GM19240 (cell line): Measurements from ENCODE around the gene C8G.

ENCODE experiments used
- DNase-seq: peaks from one replicate; pipeline ENCODE4 v3.0.0; 2011; ENCODE audit warnings: low spot score; ENCODE audit not compliant: insufficient read length

Gene C8G

GRCh38 chr9:136953771-136954269 lies 8.8 kb downstream of the C8G start:
- no peak for DNase-seq

- DNase-seq: no peak
These were observed 9.4 kb downstream of the C8G start for GRCh38 chr9:136954270-136955083.

GRCh38 chr9:136955202-136955942 lies 10.3 kb downstream of the C8G start:
- no peak for DNase-seq

GRCh38 chr9:136955943-136956335 lies 10.9 kb downstream of the C8G start:
- DNase-seq: no peak

- no peak for DNase-seq
These were observed 11.6 kb downstream of the C8G start for GRCh38 chr9:136956604-136957003.

- no peak for DNase-seq
These were observed 12.4 kb downstream of the C8G start for GRCh38 chr9:136957461-136957860.

- DNase-seq: no peak
These were observed 12.9 kb downstream of the C8G start for GRCh38 chr9:136957901-136958300.

- DNase-seq: no peak
These were observed 13.4 kb downstream of the C8G start for GRCh38 chr9:136958473-136958872.

- no peak for DNase-seq
These were observed 14.1 kb downstream of the C8G start for GRCh38 chr9:136958898-136959850.

- no peak for DNase-seq
These were observed 15.3 kb downstream of the C8G start for GRCh38 chr9:136960212-136960937.

- DNase-seq: no peak
These were observed 15.9 kb downstream of the C8G start for GRCh38 chr9:136960938-136961275.

GRCh38 chr9:136961279-136962065 lies 16.4 kb downstream of the C8G start:
- no peak for DNase-seq

- no peak for DNase-seq
These were observed 17.1 kb downstream of the C8G start for GRCh38 chr9:136962163-136962562.

GRCh38 chr9:136962701-136963248 lies 17.7 kb downstream of the C8G start:
- no peak for DNase-seq

GRCh38 chr9:136963341-136963740 lies 18.3 kb downstream of the C8G start:
- DNase-seq: no peak

GRCh38 chr9:136963751-136964150 lies 18.7 kb downstream of the C8G start:
- no peak for DNase-seq

- DNase-seq: no peak
These were observed 19.2 kb downstream of the C8G start for GRCh38 chr9:136964171-136964689.

GRCh38 chr9:136964833-136965422 lies 19.9 kb downstream of the C8G start:
- DNase-seq: no peak
